Measurements from ENCODE around the gene RALGPS1. TPM values are rescaled to one million over a fixed set of nuclear protein-coding genes. Genes with fewer than 3 reads are reported as not detected.

Gene RALGPS1
- polyA plus RNA-seq, 1 of the 3 experiments (the other 2 are of a cell fraction), result 3.9 TPM

GRCh38 chr9:127049044-127049443, 134.5 kb downstream of the RALGPS1 start:
- Histone ChIP-seq H3K9me3 (no peaks in the 10 kb centered on the region), H4K20me1 (ENCODE audit: insufficient read depth) (no peaks in the 10 kb centered on the region), H2AFZ (ENCODE audit: low read depth) (no peak overlapping the region; the same call in 1 of the 2 replicates), H3K9me2 (no peaks in the 10 kb centered on the region), H3K36me3 (replicated peaks in 1 of 2; ENCODE audit: control insufficient read depth in 1 of 2, insufficient read depth in 2 of 2, low read length in 1 of 2) (no peaks in the 10 kb centered on the region), H3K4me2 (peak overlapping the region; percentile 23), H3K9ac (no peak overlapping the region), H3F3A (replicated peaks; ENCODE audit: insufficient read depth) (no peaks in the 10 kb centered on the region), H3K27ac (ENCODE audit: low read depth in 2 of 2, low read length in 1 of 2) (peak overlapping the region in 1 of 2 experiments; percentile 54; a peak in 2 of 4 replicates), H3K79me2 (ENCODE audit: insufficient read depth) (no peaks in the 10 kb centered on the region), H3K4me3 (ENCODE audit: low read depth in 2 of 2, low read length in 1 of 2) (no peak overlapping the region; a peak in 1 of 4 replicates), H3K4me1 (ENCODE audit: control insufficient read depth in 1 of 2, insufficient read depth in 2 of 2, low read depth in 1 of 2, low read length in 1 of 2) (peaks cover 2 to 13% of the 10 kb centered on the region in 2 experiments; a peak in 2 of 4 replicates), H3K27me3 (ENCODE audit: insufficient read depth) (no peaks in the 10 kb centered on the region)
- DNase-seq, result no peak
- WGBS (ENCODE audit: low lambda C conversion rate), result 70% methylated on average over 4 of the region's 4 CpGs
- POLR2A ChIA-PET, result no interaction called here
- CTCF ChIA-PET, result no interaction called here
- TF ChIP-seq GABPA (IDR thresholded peaks at IDR 0.05; ENCODE audit: low read depth) (peak; percentile 58), MAX (IDR thresholded peaks at IDR 0.05; ENCODE audit: low read depth) (peak; percentile 74), MXI1 (IDR thresholded peaks at IDR 0.05; ENCODE audit: low read depth, low read length) (no peak), FOSL2 (IDR thresholded peaks at IDR 0.05; ENCODE audit: borderline replicate concordance, low read depth) (peak; percentile 56; the same call in 1 of the 2 replicates), NRF1 (IDR thresholded peaks at IDR 0.05; ENCODE audit: low read depth, low read length) (no peak), NFIC (IDR thresholded peaks at IDR 0.05; ENCODE audit: borderline replicate concordance) (peak; percentile 83), JUND (IDR thresholded peaks at IDR 0.05) (0 out of 2 replicates have a peak, but pooled peaks have one; percentile 28), ELF1 (IDR thresholded peaks at IDR 0.05) (peak; percentile 65; the same call in 1 of the 2 replicates)

DNA sequence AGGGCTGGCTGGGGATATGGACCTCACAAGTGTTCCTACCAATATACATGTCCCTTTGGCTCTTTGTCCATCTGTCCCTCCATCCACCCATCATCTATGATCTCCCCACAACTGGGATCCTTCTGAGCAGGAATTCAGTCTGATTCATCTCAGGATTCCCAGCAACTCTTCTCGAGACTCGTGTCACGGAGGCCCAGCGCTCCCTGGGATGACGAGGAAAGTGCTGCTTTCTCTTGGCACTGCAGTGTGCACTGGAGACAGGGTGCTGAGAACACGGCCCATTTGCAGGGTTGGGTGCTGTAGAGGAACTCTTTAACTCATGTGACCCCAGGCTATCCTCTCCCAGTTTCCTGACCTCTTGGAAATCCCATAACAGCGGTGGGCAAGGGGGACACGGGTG, 135.0 kb downstream of the RALGPS1 start:
- no peaks in the 10 kb centered on the region for H3K36me3 ChIP-seq (replicated peaks in 1 of 2; ENCODE audit: control insufficient read depth in 1 of 2, insufficient read depth in 2 of 2, low read length in 1 of 2)
- no peaks in the 10 kb centered on the region for H3K9me2 ChIP-seq
- H3K4me2 ChIP-seq, result peak overlapping the region; percentile 23; the same call in 1 of the 2 replicates
- no peak overlapping the region for H2AFZ ChIP-seq (ENCODE audit: low read depth)
- H3K4me1 ChIP-seq (ENCODE audit: control insufficient read depth in 1 of 2, insufficient read depth in 2 of 2, low read depth in 1 of 2, low read length in 1 of 2), result peaks cover 2 to 13% of the 10 kb centered on the region in 2 experiments; a peak in 2 of 4 replicates
- no peak for DNase-seq
- no peak overlapping the region for H3K4me3 ChIP-seq (ENCODE audit: low read depth in 2 of 2, low read length in 1 of 2)
- H3K27me3 ChIP-seq (ENCODE audit: insufficient read depth), result no peaks in the 10 kb centered on the region
- H3F3A ChIP-seq (replicated peaks; ENCODE audit: insufficient read depth), result no peaks in the 10 kb centered on the region
- TF ChIP-seq, protein P1, sequence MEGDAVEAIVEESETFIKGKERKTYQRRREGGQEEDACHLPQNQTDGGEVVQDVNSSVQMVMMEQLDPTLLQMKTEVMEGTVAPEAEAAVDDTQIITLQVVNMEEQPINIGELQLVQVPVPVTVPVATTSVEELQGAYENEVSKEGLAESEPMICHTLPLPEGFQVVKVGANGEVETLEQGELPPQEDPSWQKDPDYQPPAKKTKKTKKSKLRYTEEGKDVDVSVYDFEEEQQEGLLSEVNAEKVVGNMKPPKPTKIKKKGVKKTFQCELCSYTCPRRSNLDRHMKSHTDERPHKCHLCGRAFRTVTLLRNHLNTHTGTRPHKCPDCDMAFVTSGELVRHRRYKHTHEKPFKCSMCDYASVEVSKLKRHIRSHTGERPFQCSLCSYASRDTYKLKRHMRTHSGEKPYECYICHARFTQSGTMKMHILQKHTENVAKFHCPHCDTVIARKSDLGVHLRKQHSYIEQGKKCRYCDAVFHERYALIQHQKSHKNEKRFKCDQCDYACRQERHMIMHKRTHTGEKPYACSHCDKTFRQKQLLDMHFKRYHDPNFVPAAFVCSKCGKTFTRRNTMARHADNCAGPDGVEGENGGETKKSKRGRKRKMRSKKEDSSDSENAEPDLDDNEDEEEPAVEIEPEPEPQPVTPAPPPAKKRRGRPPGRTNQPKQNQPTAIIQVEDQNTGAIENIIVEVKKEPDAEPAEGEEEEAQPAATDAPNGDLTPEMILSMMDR (IDR thresholded peaks at IDR 0.05), result no peak
- TF ChIP-seq YY1 (IDR thresholded peaks at IDR 0.05; ENCODE audit: low read depth) (no peak), IRF3 (IDR thresholded peaks at IDR 0.05; ENCODE audit: low read depth, low read length) (no peak), FOSL2 (IDR thresholded peaks at IDR 0.05; ENCODE audit: borderline replicate concordance, low read depth) (no peak), EP300 (IDR thresholded peaks at IDR 0.05; ENCODE audit: borderline replicate concordance in 1 of 2, low read depth in 1 of 2, low read length in 1 of 2) (no peak), ELF1 (IDR thresholded peaks at IDR 0.05) (no peak)
- TF ChIP-seq, protein P2, sequence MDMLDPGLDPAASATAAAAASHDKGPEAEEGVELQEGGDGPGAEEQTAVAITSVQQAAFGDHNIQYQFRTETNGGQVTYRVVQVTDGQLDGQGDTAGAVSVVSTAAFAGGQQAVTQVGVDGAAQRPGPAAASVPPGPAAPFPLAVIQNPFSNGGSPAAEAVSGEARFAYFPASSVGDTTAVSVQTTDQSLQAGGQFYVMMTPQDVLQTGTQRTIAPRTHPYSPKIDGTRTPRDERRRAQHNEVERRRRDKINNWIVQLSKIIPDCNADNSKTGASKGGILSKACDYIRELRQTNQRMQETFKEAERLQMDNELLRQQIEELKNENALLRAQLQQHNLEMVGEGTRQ (IDR thresholded peaks at IDR 0.05; ENCODE audit: borderline replicate concordance, low read depth, low read length), result no peak
- no peaks in the 10 kb centered on the region for H3K79me2 ChIP-seq (ENCODE audit: insufficient read depth)
- WGBS (ENCODE audit: low lambda C conversion rate), result 93% methylated on average over 8 of the region's 8 CpGs
- peak overlapping the region in 1 of 2 experiments; percentile 54; a peak in 2 of 4 replicates for H3K27ac ChIP-seq (ENCODE audit: low read depth in 2 of 2, low read length in 1 of 2)
- no peak overlapping the region for H3K9ac ChIP-seq
- ChIA-PET CTCF (no interaction called here), POLR2A (no interaction called here)
- no peaks in the 10 kb centered on the region for H3K9me3 ChIP-seq
- H4K20me1 ChIP-seq (ENCODE audit: insufficient read depth), result no peaks in the 10 kb centered on the region
